WI38 (cell line): ENCODE measurements around the gene ACAT2.
A peak's percentile ranks its signal among the peaks of the same experiment; 100 is the strongest.
"Not testable (repeated sequence)": the region's sequence is repeated elsewhere in the genome, so short reads cannot be mapped to it uniquely, and the experiment has no call there.

Experiments
- H3K4me3 ChIP-seq: 2 replicates; pipeline ENCODE4 v1.5.1; 2011; ENCODE audit warnings: low read depth, mild to moderate bottlenecking, control low read depth, low read length
- CTCF ChIP-seq: IDR thresholded peaks from 2 replicates; pipeline ENCODE4 v1.5.1; 2012; ENCODE audit warnings: low read depth, mild to moderate bottlenecking, control low read depth, low read length

ACAT2 gene

GRCh38 chr6:159761873-159762680 is at the start of gene ACAT2:
Gene ACAT2, plus strand, starts transcription at chr6:159762045. Its CDS starts 43 bp downstream, at chr6:159762088.
- TF ChIP-seq CTCF: no peak
- H3K4me3 ChIP-seq: peak within 1 kb of the TSS; percentile 78

- not testable (repeated sequence) for H3K4me3 ChIP-seq
Observed at GRCh38 chr6:159712389-159712788, 49.5 kb upstream of the ACAT2 start.

GRCh38 chr6:159713984-159714383 is 47.9 kb upstream of the ACAT2 start:
- H3K4me3 ChIP-seq: no peak overlapping the region
- no peak for TF ChIP-seq CTCF

- no peak for TF ChIP-seq CTCF
- H3K4me3 ChIP-seq: no peak overlapping the region
Observed at GRCh38 chr6:159714404-159714803, 47.4 kb upstream of the ACAT2 start.

GRCh38 chr6:159715166-159715565 is 46.7 kb upstream of the ACAT2 start:
- no peak overlapping the region for H3K4me3 ChIP-seq
- no peak for TF ChIP-seq CTCF

- no peak overlapping the region for H3K4me3 ChIP-seq
- TF ChIP-seq CTCF: no peak
Observed at GRCh38 chr6:159715605-159716004, 46.2 kb upstream of the ACAT2 start.

- TF ChIP-seq CTCF: no peak
- H3K4me3 ChIP-seq: peak overlapping the region; percentile 9; the same call in 1 of the 2 replicates
Observed at GRCh38 chr6:159716247-159717096, 45.4 kb upstream of the ACAT2 start.
